ENCODE data around the gene TSKU.
"Not testable (repeated sequence)": the region's sequence is repeated elsewhere in the genome, so short reads cannot be mapped to it uniquely, and the experiment has no call there.

Gene TSKU

GRCh38 chr11:76789443-76789719 lies 6.2 kb downstream of the TSKU start:
- DNase-seq = no peak

- no peak for DNase-seq
Measured at GRCh38 chr11:76790251-76790650, 7.1 kb downstream of the TSKU start.

GRCh38 chr11:76791002-76791770 lies 8.0 kb downstream of the TSKU start:
- not testable (repeated sequence) for DNase-seq

GRCh38 chr11:76791861-76792260 lies 8.7 kb downstream of the TSKU start:
- DNase-seq = peak; percentile 73 to 74

- DNase-seq = no peak
Measured at GRCh38 chr11:76792505-76793264, 9.5 kb downstream of the TSKU start.

GRCh38 chr11:76793391-76794291 lies 10.5 kb downstream of the TSKU start:
- no peak for DNase-seq

- DNase-seq = no peak
Measured at GRCh38 chr11:76794371-76795289, 11.5 kb downstream of the TSKU start.

- DNase-seq = no peak
Measured at GRCh38 chr11:76795290-76795935, 12.3 kb downstream of the TSKU start.

GRCh38 chr11:76795936-76796441 lies 12.8 kb downstream of the TSKU start:
- DNase-seq = no peak

GRCh38 chr11:76796511-76797198 lies 13.5 kb downstream of the TSKU start:
- no peak for DNase-seq

GRCh38 chr11:76797341-76798201 lies 14.4 kb downstream of the TSKU start:
- DNase-seq = no peak

GRCh38 chr11:76798202-76798581 lies 15.0 kb downstream of the TSKU start:
- no peak for DNase-seq

- no peak for DNase-seq
Measured at GRCh38 chr11:76798671-76799065, 15.5 kb downstream of the TSKU start.

- peak; percentile 77 to 83 for DNase-seq
Measured at GRCh38 chr11:76799066-76799804, 16.1 kb downstream of the TSKU start.

- DNase-seq = no peak
Measured at GRCh38 chr11:76800466-76801200, 17.5 kb downstream of the TSKU start.

GRCh38 chr11:76801225-76801624 lies 18.1 kb downstream of the TSKU start:
- DNase-seq = no peak

GRCh38 chr11:76801736-76802135 lies 18.6 kb downstream of the TSKU start:
- DNase-seq = no peak

GRCh38 chr11:76802151-76802550 lies 19.0 kb downstream of the TSKU start:
- no peak for DNase-seq

GRCh38 chr11:76802621-76803020 lies 19.5 kb downstream of the TSKU start:
- DNase-seq = no peak

Data from inflammatory macrophage treated with lipopolysaccharide for 1 hour (primary cell).